GM10248 (cell line): ENCODE measurements around the gene UNC5CL.
"Not testable (repeated sequence)": the region's sequence is repeated elsewhere in the genome, so short reads cannot be mapped to it uniquely, and the experiment has no call there.

Experiments used
- CTCF ChIA-PET: fragments of 300-600 bp; sonication (Branson Sonifier 250); formaldehyde crosslinking; extraction: SDS; loops from one replicate; lab custom pipeline; 2021; ENCODE audit warnings: antibody characterized with exemption; lab: Yijun Ruan, JAX
- POLR2A ChIA-PET: fragments of 350-650 bp; sonication (Branson Sonifier 250); formaldehyde crosslinking; extraction: SDS; loops from one replicate; lab custom pipeline; 2020; ENCODE audit warnings: antibody characterized with exemption; lab: Yijun Ruan, JAX
- DNase-seq: peaks from one replicate; pipeline ENCODE4 v3.0.0; 2012; ENCODE audit errors: extremely low spot score
- TF ChIP-seq, protein P1 (sequence below): IDR thresholded peaks from 2 replicates; pipeline ENCODE4 v1.5.1; 2012; ENCODE audit warnings: mild to moderate bottlenecking, low read depth; ENCODE audit errors: extremely low read depth, missing control alignments, control extremely low read depth

UNC5CL gene

GRCh38 chr6:41006217-41006616 is 32.8 kb downstream of the UNC5CL start:
- DNase-seq, POLR2A ChIA-PET, CTCF ChIA-PET: not testable (repeated sequence)
- TF ChIP-seq, protein P1, sequence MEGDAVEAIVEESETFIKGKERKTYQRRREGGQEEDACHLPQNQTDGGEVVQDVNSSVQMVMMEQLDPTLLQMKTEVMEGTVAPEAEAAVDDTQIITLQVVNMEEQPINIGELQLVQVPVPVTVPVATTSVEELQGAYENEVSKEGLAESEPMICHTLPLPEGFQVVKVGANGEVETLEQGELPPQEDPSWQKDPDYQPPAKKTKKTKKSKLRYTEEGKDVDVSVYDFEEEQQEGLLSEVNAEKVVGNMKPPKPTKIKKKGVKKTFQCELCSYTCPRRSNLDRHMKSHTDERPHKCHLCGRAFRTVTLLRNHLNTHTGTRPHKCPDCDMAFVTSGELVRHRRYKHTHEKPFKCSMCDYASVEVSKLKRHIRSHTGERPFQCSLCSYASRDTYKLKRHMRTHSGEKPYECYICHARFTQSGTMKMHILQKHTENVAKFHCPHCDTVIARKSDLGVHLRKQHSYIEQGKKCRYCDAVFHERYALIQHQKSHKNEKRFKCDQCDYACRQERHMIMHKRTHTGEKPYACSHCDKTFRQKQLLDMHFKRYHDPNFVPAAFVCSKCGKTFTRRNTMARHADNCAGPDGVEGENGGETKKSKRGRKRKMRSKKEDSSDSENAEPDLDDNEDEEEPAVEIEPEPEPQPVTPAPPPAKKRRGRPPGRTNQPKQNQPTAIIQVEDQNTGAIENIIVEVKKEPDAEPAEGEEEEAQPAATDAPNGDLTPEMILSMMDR: peak; percentile 67

DNA sequence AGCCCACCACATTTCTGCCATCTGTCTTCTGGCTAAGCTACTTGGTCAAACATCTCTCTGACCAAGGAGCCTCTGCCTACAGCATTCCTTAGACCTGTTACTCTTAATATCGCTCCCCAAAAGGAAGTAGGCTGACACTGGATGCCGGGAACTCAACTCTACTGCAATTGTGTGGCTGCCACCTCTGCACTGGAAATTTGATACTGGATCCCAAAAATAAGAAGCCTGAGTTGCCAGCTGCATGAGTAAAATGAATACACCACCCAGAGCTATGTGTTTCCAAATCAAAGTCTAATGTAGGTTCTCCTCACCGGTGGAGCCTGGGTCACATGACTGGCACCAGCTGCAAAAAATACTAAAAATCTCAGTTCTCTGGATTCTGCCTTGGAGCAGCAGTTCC is 36.9 kb downstream of the UNC5CL start:
- DNase-seq: no peak
- CTCF ChIA-PET: interaction anchor here (4.6 kb wide), 1 partner anchor 26 kb away, joined by 44 read pairs; no protein-coding TSS in a partner anchor
- TF ChIP-seq, protein P1: no peak
- POLR2A ChIA-PET: no interaction called here

DNA sequence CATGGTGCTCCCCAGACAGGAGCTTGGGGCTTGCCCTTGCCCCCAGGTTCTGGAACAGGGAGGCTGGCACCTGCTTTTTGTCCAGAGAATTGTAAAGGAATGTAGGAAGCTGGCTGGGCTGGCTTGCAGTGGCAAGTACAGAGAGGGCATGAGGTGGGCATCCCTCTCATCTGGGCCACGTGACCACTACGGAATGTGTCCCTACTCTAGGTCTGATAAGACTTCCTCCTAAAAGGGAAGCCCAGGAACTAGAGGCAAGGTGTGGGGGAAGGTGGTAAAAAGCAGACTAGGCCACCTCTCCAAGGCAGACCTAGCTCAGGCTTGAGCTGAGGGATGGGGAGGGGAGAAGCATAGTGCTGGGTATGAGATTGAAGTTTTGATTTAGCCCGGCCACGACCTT is 38.8 kb downstream of the UNC5CL start:
- no peak for DNase-seq
- POLR2A ChIA-PET: no interaction called here
- TF ChIP-seq, protein P1: no peak
- CTCF ChIA-PET: interaction anchor here (0.9 to 4.4 kb wide), 9 partner anchors 9 to 64 kb away, joined by 3 to 34 read pairs (median 7); partner anchors contain the start of gene UNC5CL

DNA sequence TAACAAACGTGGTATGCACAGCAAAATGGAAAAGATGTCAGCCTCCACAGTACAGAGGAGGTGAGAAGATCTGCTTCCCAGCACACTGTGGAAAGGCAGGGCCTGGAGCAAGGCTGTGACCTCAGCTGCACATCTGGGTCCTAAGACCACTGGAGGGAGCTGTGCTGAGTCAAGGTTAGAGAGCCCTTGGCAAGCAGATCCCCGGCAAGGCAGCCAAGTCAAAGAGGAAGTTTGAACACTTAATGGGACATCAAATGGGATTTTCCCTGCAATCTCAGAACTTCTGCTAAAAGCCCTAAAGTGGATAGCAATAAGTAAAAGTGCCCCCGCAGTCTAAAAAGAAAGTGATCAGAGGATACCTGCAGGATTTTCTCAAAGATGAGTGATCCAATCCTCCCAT is 39.5 kb downstream of the UNC5CL start:
- POLR2A ChIA-PET: no interaction called here

GRCh38 chr6:40998661-40999060 is 40.4 kb downstream of the UNC5CL start:
- ChIA-PET POLR2A (no interaction called here), CTCF (interaction anchor here (1.3 to 4.4 kb wide), 8 partner anchors 9 to 58 kb away, joined by 3 to 34 read pairs (median 6); no protein-coding TSS in a partner anchor)
- no peak for DNase-seq
- TF ChIP-seq, protein P1: no peak

More for the DNA sequence above, 39.5 kb downstream of the UNC5CL start:
- CTCF ChIA-PET: interaction anchor here (0.7 to 4.4 kb wide), 13 partner anchors 8 to 64 kb away, joined by 3 to 34 read pairs (median 6); partner anchors contain the start of gene UNC5CL
- DNase-seq: peak; percentile 59
- TF ChIP-seq, protein P1: peak; percentile 25

DNA sequence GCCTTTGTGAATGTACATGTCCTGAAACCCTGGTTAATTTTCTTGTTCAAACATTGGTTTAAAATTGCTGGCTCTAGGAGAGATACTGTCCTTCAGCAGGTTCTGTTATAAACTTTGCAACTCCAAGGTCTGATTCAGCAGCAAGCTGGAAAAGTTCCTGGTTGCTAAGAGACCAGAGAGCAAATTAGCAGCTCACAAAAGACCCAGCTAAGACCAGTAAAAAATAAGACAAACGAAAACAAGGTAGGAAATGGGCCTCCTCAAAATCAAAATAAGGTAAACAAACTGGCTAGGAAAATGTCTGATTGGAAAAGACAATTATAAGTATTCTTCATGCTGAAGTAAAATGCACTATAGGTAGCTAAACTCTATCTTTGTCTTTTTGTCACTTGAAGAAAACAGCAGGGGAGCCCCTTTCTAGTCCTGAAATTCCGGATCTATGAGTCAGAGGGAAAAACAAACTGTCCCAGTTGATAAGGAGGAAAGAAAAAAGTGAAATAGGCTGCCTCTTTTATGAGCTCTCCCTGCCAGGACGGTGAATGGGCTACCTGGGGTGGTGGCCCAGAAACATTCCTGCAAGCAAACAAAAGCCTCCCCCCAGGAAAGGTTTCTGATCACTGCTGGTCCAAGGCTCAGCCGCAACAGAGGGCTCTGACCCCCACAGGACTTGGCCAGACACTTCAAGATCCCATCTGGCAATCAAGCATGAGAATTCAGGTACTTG is 41.6 kb downstream of the UNC5CL start:
- CTCF ChIA-PET: interaction anchor here (0.8 to 4.4 kb wide), 5 partner anchors 9 to 37 kb away, joined by 3 to 34 read pairs (median 6); no protein-coding TSS in a partner anchor

More for the DNA sequence above, 41.6 kb downstream of the UNC5CL start:
- DNase-seq: no peak
- POLR2A ChIA-PET: no interaction called here
- TF ChIP-seq, protein P1: no peak
